HG03460 (cell line): ENCODE data around the gene ACOXL.

Experiments
- ATAC-seq: cut with Tn5 transposase; IDR thresholded peaks from one replicate; pipeline ENCODE4 v1.9.1; 2021; ENCODE audit not compliant: unreplicated experiment

The ACOXL gene

DNA sequence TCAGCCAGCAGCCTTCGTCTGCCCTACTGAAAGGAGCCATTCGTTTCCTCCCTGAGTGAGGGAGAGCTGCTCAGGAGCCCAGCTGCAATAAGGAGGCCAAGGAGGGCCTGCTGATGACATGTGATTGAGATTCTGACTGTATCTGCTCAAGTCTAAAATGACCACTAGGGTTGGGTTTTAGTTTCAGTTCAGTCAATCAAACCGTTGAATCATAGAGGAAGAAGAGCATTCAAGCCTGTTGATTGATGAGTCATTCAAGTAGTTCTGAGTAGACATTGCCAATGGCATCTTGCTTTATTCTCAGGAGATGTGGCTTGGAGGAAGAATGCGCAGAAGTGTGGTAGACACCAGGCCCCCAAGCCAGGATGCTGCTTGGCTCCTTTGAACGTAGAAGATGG, 368.4 kb downstream of the ACOXL start:
- peak; percentile 81 for ATAC-seq

DNA sequence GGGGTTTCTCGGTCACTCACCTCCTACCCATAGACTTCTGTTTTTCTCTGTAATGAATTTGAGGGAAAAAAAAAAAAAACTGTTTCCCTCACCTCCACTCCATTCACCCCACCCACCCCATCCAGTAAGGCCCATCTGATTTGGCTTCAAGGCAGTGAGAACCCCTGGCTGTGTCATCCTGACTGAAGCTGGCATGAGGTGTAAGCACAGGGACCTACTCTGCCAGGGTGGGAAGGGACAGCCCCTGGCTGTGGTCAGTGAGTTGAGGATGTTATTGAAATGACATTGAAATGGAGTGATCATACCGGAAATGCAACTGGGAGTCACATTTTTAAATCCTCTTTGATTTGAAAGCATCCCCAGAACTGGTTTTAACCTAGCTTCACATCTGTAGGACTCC, 369.2 kb downstream of the ACOXL start:
- no peak for ATAC-seq

DNA sequence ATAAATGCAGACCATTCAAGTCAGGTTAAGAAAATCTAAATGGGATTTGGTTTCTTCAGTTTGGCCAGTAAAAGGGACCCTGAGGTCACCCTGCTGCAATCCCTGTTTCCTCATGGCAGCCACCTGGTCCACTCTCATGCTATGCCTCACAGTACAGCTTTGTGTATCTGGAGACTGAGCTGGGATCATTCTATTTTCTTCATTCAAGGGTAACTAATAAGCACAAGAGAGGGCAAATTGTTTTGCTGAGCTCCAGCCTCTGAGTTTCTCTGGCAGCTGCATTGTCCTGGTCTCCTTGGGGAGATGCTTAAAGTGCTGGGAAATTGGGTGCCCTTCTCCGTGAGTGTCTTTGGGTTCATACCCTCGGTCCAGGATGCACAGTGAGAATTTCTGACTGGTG, 369.8 kb downstream of the ACOXL start:
- ATAC-seq: no peak

DNA sequence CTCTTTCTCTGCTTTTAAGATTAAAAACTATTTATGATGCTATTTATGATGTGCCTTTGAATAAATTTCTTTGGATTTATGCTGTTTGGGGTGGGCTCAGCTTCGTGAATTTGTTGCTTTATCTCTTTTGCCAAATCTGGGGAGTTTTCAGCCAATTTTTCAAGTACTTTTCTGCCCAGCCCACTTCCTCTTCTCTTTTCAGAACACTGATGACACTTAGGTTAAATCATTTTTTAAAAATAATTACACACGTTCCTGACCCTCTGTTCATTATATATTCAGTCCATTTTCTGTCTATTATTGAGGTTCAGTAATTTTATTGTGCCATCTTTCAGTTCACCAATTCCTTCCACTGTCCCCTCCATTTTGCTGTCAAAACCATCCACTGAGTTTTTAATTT, 373.6 kb downstream of the ACOXL start:
- ATAC-seq: no peak

DNA sequence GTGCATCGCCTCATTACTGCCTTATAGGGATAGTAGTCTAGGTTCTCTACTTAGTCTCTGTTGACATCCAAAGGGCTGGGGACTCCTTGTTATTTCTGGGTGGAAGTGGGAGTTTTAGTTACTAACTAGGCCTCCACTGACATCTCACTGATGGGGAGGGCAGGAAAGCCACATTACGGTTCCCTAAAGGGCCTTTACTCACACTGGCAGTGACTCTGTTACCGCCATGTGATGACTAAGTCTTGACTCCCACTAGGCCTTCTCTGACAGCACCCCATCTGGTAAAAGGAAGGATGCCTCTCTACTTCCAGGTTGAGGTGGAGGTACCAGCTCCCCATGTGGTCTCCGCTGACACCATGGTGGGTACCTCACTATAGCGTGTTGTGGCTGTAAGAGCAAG, 374.3 kb downstream of the ACOXL start:
- ATAC-seq: no peak

DNA sequence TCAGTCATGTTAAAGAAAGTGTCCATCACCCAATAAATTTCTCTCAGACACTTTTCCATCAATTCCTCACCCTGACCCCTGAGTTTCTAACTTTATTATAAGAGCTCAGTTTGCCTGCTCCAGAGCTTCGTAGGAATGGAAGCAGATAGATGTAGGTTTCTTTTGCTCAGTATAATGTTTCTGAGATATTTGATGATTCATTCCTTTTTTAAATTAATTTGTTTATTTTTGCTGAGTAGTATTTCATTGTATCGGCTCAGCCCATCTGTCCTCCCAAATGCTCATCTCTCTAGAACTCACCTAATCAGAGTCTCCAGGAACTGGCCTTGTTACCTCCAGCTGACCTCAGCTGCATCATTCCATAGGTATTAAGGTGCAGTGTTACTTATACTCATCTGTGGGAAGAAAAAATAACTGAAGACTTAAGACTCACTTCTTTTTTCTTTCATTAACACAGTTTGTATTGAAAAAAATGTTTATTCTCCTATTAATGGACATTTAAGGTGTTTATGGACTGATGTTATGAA, 376.4 kb downstream of the ACOXL start:
- no peak for ATAC-seq

DNA sequence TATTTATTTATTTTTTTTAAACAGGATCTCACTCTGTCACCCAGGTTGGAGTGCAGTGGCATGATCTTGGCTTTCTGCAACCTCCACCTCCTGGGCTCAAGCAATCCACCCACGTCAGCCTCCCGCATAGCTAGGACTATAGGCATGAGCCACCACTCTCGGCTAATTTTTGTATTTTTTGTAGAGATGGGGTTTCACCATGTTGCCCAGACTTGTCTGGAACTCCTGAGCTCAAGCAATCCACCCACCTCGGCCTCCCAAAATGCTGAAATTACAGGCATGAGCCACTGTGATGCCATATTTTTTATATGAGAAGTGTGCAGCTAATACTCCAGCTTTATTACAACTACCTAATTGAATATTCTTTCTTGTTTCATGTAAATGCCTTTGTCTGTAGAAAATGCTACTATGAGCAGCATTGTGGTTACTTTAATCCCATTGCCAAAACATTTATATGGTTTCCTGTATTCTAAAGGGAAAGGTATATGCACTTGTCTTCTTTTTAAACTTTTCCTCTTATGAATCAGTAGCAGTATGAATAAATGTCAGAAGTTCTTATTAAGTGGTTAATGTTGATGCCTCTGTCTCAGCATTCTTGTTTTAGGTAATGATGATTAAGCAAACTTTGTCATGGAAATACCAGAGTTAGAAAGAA, 378.9 kb downstream of the ACOXL start:
- no peak for ATAC-seq

DNA sequence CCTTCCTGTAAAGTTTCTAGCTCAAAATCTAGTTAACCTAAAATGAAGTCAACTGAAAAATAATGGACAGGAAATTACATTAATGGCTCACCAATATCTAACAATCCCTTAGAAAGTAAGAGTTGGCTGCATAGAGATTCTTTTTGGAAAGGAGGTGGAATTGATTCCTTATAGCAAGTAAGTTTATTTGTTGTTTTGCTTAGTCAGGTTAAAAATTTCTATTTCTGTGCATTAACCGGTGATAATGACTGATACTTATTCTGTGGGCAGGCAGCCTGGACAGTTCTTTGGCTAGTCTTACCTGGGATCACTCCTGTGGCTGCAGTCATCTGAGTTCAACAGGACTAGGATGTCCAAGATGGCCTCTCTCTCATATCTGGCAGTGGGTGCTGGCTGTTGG, 381.5 kb downstream of the ACOXL start:
- no peak for ATAC-seq

DNA sequence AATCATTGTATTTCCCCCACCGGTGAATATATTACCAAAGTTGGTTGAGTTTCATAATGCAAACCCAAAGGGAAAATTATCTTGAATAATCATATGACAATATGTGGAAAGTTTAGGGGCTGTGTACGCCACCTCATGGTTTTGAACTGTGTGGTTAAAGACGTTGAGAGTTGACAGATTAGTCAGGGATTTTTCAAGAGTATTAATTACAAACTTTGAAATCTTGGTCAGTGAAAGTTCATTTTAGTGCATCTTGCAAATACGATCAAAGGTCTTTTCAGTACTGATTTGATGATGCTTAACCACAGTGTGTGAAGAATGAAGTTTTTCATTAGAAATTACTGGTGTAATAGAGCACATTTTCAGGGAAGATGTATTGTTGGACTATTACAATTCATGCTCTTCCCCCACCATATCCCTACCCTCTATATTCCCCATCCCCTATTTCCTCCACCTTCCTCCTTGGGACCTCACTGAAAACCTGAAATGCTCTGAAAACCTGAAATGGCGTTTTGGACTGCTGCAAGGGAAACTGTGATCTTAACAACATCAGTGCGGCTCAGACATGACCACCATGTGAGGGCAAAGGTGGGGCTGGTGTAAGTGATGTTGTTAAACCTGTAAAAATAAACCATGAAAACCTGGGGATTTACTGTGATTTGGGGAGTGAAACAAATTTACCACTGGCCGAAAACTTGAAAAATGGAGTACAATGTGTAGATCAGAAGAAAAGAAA, 383.8 kb downstream of the ACOXL start:
- peak; percentile 35 for ATAC-seq

DNA sequence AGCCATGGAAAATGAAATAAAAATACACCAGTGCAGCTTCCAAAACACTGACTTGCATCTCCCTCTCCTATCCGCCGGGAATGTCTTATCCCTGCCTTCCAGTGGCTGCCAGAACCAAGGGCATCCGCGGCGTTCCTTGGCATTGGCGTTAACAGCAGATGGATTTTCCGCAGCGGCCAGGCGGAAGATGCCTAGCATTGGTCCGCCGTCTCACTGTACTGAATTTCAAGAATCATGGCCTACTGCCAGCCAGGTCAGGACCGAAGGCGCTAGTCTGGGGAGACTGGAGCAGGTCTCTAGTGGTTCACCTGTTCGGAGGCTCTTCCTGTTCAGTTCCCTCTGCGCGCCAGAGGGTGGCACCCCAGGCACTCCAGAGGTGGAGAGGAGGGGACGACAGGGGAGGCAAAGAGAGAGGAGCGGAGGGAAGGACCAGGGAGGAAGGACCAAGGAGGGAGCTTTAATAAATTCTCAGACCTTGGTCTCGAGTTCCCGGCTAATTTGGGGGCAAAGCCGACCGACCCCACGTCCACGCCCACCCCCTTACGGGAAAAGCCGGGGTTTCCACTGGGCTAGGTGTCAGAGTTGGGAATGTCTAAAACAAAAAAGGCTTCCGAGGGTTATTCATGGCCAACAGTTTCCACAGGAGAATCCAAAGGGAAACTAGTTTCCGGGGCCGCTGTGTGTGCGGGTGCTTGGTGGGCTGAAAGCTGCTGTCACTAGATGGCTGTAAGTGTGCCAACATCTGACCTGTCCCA, 384.6 kb downstream of the ACOXL start:
- no peak for ATAC-seq

DNA sequence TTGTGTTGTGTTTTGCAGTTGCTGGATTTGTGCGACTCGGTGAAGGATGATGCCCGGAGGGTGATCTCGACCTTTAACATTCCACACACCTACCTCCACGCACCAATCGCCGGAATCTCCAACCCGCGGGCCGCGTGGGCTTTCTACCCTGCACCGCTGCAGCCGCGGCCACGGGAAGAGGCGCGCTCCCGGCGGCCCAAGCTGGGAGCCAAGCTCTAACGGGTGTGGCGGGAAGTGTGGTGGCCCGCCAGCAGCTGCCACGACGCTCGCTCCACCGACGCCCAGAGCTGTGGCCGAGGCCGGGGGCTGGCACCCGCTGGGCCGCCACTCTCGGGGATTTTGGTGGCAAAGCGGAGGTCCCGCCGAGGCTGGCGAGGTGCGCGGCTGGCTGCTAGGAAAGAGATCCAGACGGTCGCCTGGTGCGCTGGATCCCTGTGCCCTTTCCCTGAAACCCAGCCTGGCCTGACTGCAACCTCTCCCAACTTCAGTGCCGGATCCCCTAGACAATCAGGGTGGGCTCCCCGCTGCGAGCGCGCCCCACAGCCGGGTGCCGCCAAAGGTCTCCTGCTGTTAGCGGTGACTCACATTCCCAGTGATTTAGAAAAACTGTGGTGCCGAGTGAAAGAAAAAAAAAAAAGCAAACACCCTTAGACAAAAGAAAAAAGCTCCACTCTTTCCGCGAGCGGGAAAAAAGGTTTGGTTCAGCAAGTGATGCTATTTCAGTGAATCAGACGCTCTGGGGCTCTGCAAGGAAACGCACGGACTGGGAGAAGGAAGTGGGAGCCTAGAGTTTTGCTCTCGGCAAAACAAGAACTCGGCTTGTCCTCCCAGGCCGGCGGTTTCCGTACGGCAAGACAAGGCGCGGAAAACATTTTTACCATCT, 385.5 kb downstream of the ACOXL start:
- ATAC-seq: no peak

DNA sequence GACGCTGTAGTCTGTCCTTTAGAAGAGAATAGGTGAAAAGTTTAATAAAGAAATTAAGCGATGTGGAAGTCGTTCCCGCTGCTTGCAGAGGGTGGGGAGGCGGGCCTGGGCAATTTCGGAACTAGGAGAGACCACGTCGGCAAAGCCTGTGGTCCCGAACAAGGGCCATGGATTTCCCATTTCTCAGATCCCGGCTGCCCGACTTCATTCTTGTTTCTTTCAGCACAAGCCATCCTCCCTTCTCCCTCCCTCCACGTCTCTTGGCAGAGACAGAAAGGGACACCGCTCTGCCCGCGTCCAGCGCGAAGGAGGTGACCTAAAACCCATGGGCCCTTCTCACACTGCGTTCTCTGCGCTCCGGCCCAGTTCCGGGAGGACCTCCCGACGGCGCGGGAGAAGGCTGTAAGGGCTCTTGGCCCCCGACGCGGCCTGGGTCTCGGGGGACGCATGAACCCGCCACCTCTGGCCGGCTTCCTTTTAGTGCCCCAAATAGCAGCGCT, 386.2 kb downstream of the ACOXL start:
- no peak for ATAC-seq

DNA sequence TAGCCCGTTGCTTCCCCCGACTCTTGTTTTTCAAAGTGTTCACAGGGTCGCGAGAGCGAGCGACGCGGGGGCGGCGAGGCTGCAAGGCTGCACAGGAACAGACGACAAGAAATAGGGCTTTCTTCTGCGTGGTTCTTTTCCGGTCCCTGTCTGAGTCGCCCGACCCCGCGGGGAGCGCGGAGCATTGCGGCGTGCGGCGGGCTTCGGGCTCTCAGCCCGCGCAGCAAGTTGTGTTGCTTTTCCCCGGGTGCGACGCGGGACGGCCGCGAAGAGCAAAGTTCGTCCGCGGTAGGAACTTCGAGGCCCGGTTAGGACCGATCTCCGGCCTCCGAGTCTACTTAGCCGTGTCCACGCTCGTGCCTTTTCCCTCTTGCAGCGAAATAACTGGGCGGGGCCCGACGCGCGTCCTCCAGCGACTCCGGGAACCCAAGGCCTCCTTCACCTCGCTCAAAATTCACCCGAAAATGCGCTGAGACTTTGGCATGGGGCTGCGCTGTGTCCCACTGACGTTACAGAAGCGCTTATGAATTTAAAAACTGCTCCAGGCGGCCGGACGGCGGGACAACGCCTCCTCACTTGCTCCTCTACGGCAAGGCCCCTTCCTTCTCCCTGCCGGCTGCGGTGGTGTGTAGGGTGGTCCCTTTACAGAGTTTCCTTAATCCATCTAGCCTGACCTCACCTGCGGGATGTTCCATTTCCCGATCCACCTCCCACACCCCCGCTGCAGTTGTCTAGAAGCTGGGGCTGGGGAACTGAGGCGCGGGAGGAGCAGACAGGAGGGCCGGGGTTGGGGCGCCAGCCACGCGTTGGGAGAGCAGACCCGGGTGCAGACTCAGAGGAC, 386.8 kb downstream of the ACOXL start:
- no peak for ATAC-seq

DNA sequence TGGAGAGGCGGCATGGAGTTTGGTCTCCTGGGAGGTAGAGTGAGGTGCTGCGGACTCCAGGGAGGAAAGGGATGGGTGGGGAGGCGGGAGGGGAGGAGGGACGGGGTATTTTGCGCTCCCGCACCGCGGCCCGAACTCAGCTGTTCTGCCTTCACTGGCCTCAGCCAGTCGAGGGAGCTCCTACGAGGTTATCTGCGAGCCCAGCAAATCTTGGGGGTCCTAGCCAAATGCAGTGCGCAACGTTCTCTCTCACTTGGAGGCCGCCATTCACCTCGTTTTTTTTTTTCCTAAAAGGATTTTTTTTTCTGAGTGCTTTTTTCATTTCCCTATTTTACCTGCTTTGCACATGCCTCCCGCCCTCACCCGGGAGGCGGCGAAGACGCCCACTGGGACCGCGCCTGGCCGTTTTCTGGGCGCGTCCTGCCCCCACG, 387.5 kb downstream of the ACOXL start:
- ATAC-seq: no peak

DNA sequence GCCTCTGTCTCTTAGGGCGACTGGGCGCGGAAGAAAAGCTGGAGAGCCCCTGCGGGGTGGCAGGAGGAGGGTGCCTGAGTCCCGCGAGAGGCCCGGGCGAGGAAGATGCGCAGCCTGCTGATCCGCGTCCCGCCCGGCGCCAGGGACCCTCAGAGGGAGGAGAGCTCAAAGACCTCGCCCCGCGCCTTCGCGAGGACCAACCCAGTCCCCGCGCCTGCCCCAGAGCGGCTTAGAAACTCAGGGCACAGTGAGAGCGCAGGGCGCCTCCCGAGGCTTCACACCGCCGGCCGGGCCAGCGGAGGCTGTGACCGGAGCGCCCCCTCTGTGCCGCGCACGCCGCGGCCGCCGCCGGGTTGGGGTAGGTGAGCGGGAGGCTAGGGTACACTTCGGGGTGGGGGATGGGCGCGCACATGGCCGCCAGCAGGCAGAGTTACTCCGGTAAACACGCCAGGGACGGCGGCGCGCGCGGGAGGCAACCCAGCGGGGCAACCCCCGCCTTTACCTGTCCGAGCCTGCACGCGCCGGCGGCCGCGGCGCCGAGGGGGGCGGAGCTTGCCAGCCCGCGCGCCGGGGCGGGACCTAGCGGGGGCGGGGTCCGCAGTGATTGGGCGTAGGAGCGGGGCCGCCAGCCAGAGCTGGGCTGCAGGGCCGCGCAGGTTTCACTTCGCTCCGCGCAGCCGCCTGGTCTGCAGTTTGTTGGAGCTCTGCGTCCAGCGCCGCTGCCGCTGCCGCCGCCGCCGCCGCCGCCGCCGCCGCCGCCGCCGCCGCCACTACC, 388.1 kb downstream of the ACOXL start, which contains the start of gene BCL2L11:
TSS of gene BCL2L11 (plus strand) at position 662 of the 775 bp plus-strand sequence. CDS start 2,832 bp downstream, outside the sequence.
- peak; percentile 50 for ATAC-seq

DNA sequence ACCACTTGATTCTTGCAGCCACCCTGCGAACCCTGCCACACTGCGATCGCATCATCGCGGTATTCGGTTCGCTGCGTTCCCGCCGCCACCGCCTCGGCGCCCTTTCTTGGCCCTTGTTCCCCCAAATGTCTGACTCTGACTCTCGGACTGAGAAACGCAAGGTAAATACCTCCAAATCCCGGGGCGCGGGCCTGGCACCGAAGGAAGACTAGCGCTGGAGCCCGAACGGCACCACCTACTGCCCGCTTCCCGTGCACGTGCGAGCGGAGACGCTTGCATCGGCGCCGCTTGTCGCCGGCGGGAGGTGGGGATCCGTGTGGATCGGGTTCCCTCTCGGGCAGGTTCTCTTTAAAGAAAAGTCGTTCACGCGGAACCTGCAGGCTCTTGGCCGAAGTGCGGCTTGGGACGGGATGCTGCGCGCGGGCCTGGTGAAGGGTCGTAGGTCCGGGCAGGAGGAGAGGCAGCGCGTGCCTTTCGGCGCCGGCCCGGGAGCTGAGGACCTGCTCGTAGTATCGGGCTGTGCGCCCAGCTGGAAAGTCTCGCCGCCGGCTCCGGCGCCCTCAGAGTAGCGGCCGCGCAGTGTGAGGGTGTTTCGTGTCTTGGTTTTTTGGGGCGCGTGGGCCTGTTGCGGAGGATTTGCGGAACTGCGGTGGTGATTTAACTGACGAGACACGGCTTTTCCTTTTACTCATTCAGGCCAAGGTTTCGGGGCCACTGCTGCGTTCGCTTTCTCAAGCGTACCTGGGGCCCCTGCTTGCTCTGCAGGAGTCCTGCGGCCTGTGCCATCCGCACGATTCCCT, 388.9 kb downstream of the ACOXL start:
- ATAC-seq: no peak

DNA sequence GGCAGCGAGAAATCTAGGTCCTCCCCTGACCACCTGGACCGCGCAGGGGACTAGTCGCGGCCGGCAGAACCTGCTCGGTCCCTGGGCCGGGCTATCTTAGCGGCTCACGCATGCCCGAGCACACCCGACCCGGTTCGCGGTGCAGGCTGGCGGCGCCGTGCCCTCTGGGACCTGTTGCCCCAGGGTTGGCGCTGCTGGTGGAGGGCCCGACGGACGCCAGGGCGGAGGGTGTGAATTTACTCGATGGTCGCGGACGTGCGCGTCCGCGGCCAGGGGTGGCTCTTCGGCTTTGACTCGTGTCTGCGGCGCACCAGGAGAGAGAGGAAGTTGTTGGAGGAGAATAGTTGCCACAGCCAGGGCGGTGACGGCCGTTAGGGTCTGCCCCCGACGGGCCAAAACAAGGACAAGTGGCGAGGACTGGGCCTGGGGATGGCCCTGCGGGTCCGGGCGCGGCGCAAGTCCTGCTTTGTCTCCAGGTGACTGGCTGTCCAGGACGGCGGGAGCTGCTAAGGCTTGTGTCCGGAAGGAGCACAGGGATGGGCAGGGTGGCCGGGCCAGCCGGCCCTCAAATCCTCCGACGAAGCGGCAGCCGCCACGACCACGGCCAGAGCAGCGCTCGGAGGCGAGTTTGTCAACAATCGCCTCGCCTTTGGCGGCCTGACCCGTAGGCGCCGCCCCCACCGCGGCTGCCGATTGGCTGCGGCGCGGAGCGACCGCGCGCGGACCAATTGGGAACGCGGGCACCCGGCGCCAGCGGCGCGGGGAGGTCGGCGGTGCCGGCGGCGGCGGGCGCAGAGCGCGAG, 389.7 kb downstream of the ACOXL start:
- ATAC-seq: peak; percentile 37
